ENCODE data around the gene GLA. TPM values are rescaled to one million over a fixed set of nuclear protein-coding genes. Genes with fewer than 3 reads are reported as not detected.

The GLA gene
- total RNA-seq, 1 experiment from 2014 or later = 115 TPM

- Histone ChIP-seq H3K27ac (ENCODE audit: low read length) (no peak overlapping the region), H3K9me3 (ENCODE audit: control insufficient read depth, insufficient read depth, low read depth, low read length) (no peaks in the 10 kb centered on the region), H3K4me3 (ENCODE audit: low read depth in 2 of 2, low read length in 2 of 2) (no peak overlapping the region), H3K27me3 (ENCODE audit: control insufficient read depth, insufficient read depth, low read length) (no peaks in the 10 kb centered on the region), H3K36me3 (ENCODE audit: control insufficient read depth, insufficient read depth, low read length) (no peaks in the 10 kb centered on the region), H3K4me1 (ENCODE audit: control insufficient read depth, insufficient read depth, low read length) (no peaks in the 10 kb centered on the region)
- CTCF ChIA-PET = no interaction called here
- in situ Hi-C loops (cut with HindIII; ENCODE audit: low pct_unique_long_range_greater_than_20kb, low sequenced_read_pairs) = no loop called here
- ATAC-seq = no peak
- POLR2A ChIA-PET = no interaction called here
- BruUV-seq (replicated peaks) = no TSS peak
- TF ChIP-seq REST (IDR thresholded peaks at IDR 0.05; ENCODE audit: insufficient read depth in 1 of 2, low read depth in 2 of 2, low read length in 1 of 2) (no peak), POLR2AphosphoS5 (IDR thresholded peaks at IDR 0.05; ENCODE audit: low read depth, low read length) (no peak), CTCF (IDR thresholded peaks at IDR 0.05) (no peak), SIN3A (IDR thresholded peaks at IDR 0.05; ENCODE audit: borderline replicate concordance, insufficient read depth, low read depth, low read length) (no peak), TCF7L2 (IDR thresholded peaks at IDR 0.05; ENCODE audit: low read depth, low read length) (no peak)
- intact Hi-C loops (cut with micrococcal nuclease; ENCODE audit: unreplicated experiment) = no loop called here
- DNase-seq (ENCODE audit: low read depth, low spot score) = no peak
Measured at GRCh38 chrX:101450961-101451360, 43.2 kb upstream of the GLA start.

- TF ChIP-seq POLR2AphosphoS5 (IDR thresholded peaks at IDR 0.05; ENCODE audit: low read depth, low read length) (no peak), SIN3A (IDR thresholded peaks at IDR 0.05; ENCODE audit: borderline replicate concordance, insufficient read depth, low read depth, low read length) (no peak), REST (IDR thresholded peaks at IDR 0.05; ENCODE audit: insufficient read depth in 1 of 2, low read depth in 2 of 2, low read length in 1 of 2) (no peak), CTCF (IDR thresholded peaks at IDR 0.05) (no peak), TCF7L2 (IDR thresholded peaks at IDR 0.05; ENCODE audit: low read depth, low read length) (no peak)
- intact Hi-C loops (cut with micrococcal nuclease; ENCODE audit: unreplicated experiment) = no loop called here
- ATAC-seq (no peak), DNase-seq (ENCODE audit: low read depth, low spot score) (no peak)
- ChIA-PET POLR2A (no interaction called here), CTCF (no interaction called here)
- Histone ChIP-seq H3K4me3 (ENCODE audit: low read depth in 2 of 2, low read length in 2 of 2) (no peak overlapping the region), H3K27me3 (ENCODE audit: control insufficient read depth, insufficient read depth, low read length) (no peaks in the 10 kb centered on the region), H3K36me3 (ENCODE audit: control insufficient read depth, insufficient read depth, low read length) (no peaks in the 10 kb centered on the region), H3K4me1 (ENCODE audit: control insufficient read depth, insufficient read depth, low read length) (no peaks in the 10 kb centered on the region), H3K9me3 (ENCODE audit: control insufficient read depth, insufficient read depth, low read depth, low read length) (no peaks in the 10 kb centered on the region), H3K27ac (ENCODE audit: low read length) (no peak overlapping the region)
- in situ Hi-C loops (cut with HindIII; ENCODE audit: low pct_unique_long_range_greater_than_20kb, low sequenced_read_pairs) = no loop called here
- no TSS peak for BruUV-seq (replicated peaks)
Measured at GRCh38 chrX:101450085-101450484, 42.4 kb upstream of the GLA start.

Measured in Panc1 (cell line).